Measurements from ENCODE around the gene YPEL1. TPM values are rescaled to one million over a fixed set of nuclear protein-coding genes. Genes with fewer than 3 reads are reported as not detected.

Gene YPEL1
- total RNA-seq, 4 donors from 2014 or later = 0.53 to 8.5 (median 3.0) TPM

DNA sequence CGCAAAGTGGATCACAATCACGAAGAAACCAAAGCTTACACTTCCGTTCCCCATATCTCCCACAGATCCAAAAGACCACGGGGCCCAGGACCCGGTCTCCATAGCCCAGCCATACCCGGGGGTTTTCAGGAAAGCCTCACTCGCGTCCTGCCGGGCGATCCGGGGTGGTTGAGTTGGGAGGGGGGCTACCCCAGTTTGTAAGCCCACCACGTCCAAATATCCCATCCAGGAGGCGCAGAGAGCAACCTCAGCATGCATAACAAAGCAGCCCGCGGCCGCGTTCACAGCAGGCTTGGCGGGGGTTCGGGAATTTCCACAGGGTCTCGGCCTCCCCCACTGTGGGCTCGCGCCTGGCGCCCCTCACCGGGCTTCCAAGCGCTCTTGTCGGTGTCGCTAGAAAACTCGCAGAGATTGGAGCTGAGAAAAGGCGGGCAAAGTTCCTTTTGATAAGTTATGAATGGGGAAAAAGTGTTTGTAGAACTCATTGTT lies 84.0 kb downstream of the YPEL1 start:
- H3K27me3 ChIP-seq = peaks cover 0 to 6% (median 0%) of the 10 kb centered on the region in 4 donors
- 0 to 12% methylated on average over 14 to 16 of the region's 29 CpGs for WGBS, 2 donors
- DNase-seq = no peak
- H3K27ac ChIP-seq = peak overlapping the region in 3 of 4 donors; percentile 21 to 51 (median 27)
- intact Hi-C loops (cut with DNase I) = no loop called here
- peaks cover 13 to 36% (median 16%) of the 10 kb centered on the region in 3 donors for H3K4me1 ChIP-seq
- H3K36me3 ChIP-seq = peaks cover 0 to 12% (median 0%) of the 10 kb centered on the region in 3 donors
- no peaks in the 10 kb centered on the region for H3K9me3 ChIP-seq
- H3K4me3 ChIP-seq = peak overlapping the region; percentile 39 to 87 (median 56)
- TF ChIP-seq, protein P1, sequence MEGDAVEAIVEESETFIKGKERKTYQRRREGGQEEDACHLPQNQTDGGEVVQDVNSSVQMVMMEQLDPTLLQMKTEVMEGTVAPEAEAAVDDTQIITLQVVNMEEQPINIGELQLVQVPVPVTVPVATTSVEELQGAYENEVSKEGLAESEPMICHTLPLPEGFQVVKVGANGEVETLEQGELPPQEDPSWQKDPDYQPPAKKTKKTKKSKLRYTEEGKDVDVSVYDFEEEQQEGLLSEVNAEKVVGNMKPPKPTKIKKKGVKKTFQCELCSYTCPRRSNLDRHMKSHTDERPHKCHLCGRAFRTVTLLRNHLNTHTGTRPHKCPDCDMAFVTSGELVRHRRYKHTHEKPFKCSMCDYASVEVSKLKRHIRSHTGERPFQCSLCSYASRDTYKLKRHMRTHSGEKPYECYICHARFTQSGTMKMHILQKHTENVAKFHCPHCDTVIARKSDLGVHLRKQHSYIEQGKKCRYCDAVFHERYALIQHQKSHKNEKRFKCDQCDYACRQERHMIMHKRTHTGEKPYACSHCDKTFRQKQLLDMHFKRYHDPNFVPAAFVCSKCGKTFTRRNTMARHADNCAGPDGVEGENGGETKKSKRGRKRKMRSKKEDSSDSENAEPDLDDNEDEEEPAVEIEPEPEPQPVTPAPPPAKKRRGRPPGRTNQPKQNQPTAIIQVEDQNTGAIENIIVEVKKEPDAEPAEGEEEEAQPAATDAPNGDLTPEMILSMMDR (IDR thresholded peaks at IDR 0.05) = no peak
- no peak for TF ChIP-seq POLR2A (IDR thresholded peaks at IDR 0.05)

DNA sequence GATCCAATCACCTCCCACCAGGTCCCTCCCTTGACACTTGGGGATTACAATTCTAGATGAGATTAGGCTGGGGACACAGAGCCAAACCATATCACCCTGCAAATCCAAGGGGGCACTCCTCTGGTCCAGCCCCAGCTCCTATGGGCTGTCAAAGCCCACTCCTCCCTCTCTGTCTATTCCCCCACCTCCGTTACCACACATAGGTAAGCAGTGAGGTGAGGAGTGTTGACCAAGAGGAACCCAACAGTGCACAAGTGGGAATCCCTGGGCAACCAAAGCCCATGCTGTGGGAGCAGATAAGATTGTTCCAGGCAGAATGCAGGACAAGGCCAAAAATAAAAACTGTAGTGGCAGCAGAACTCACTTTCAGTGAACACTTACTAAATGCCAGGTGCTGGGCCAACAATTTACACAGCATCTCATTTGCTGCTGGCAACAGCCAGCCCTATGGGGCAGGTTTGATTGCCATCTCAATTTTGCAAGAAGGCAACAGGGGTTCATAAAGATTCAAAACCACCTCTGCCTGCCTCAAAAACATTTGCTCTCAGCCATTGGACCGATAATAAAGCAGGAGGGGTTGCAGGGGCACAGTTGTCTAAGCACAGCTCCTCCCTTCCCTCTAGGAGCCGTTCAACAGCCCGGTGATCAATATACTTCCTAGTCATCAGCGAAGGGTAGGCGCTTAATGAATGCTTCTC lies 84.6 kb downstream of the YPEL1 start:
- peak overlapping the region; percentile 39 to 87 (median 56) for H3K4me3 ChIP-seq
- H3K27me3 ChIP-seq = peaks cover 0 to 5% (median 0%) of the 10 kb centered on the region in 4 donors
- WGBS, 2 donors = 20% methylated on average over 1 of the region's 6 CpGs; no CpG with 5 or more reads in 1 of the 2 donors
- intact Hi-C loops (cut with DNase I) = no loop called here
- H3K36me3 ChIP-seq = peaks cover 0 to 16% (median 0%) of the 10 kb centered on the region in 3 donors
- DNase-seq = no peak
- H3K4me1 ChIP-seq = peaks cover 13 to 35% (median 20%) of the 10 kb centered on the region in 3 donors
- H3K27ac ChIP-seq = peak overlapping the region in 1 of 4 donors; percentile 21
- H3K9me3 ChIP-seq = no peaks in the 10 kb centered on the region
- TF ChIP-seq, protein P1 (IDR thresholded peaks at IDR 0.05) = no peak
- peak in 1 of 4 donors; percentile 18 for TF ChIP-seq POLR2A (IDR thresholded peaks at IDR 0.05)

DNA sequence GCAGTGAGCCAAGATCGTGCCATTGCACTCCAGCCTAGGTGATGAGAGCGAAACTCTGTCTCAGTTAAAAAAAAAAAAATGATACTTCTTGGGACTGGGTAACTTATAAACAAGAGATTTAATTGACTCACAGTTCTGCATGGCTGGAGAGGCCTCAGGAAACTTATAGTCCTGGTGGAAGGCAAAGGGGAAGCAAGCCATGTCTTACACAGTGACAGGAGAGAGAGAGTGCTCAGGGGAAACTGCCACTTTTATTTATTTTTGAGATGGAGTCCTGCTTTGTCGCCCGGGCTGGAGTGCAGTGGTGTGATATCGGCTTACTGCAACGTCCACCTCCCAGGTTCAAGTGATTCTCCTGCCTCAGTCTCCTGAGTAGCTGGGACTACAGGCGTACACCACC lies 85.3 kb downstream of the YPEL1 start:
- H3K36me3 ChIP-seq = peaks cover 0 to 22% (median 0%) of the 10 kb centered on the region in 3 donors
- H3K4me3 ChIP-seq = no peak overlapping the region
- no peak for DNase-seq
- H3K4me1 ChIP-seq = peaks cover 13 to 34% (median 20%) of the 10 kb centered on the region in 3 donors
- peaks cover 0 to 5% (median 0%) of the 10 kb centered on the region in 4 donors for H3K27me3 ChIP-seq
- TF ChIP-seq, protein P1 (IDR thresholded peaks at IDR 0.05) = no peak
- TF ChIP-seq POLR2A (IDR thresholded peaks at IDR 0.05) = no peak
- 95 to 100% methylated on average over 7 of the region's 7 CpGs for WGBS, 2 donors
- H3K27ac ChIP-seq = no peak overlapping the region
- H3K9me3 ChIP-seq = no peaks in the 10 kb centered on the region
- intact Hi-C loops (cut with DNase I) = no loop called here

Small RNA genes lying within 50 kb of the gene (small RNA-seq; reads per million reads assigned to genes)
- gene MIR301B = 0.50 to 2.5 (median 1.5) reads per million in 4 donors
- 0 reads per million in 4 donors for gene RN7SL280P

Other genes starting within 250 kb of the YPEL1 start
- gene RIMBP3C, start 184.3 kb downstream of the YPEL1 start, total RNA-seq = not detected
- gene UBE2L3, start 168.1 kb downstream of the YPEL1 start, total RNA-seq = 10 to 100 TPM; 34.7 to 53.8 (median 44.7) TPM
- gene YDJC, start 105.8 kb downstream of the YPEL1 start, total RNA-seq = 10 to 100 TPM; 34.1 to 53.8 (median 39.6) TPM
- gene CCDC116, start 103.0 kb downstream of the YPEL1 start, total RNA-seq = 1 to 10 TPM in 1 of 4 donors, not detected in 3; 1.9 TPM
- gene SDF2L1, start 93.5 kb downstream of the YPEL1 start, total RNA-seq = 10 to 100 TPM; 19.6 to 29.7 (median 24.6) TPM
- gene PPIL2, start 69.8 kb downstream of the YPEL1 start, total RNA-seq = 10 to 100 TPM; 20.9 to 53.6 (median 49.7) TPM
- gene MAPK1, start 131.9 kb upstream of the YPEL1 start, total RNA-seq = 10 to 100 TPM; 36.0 to 57.6 (median 45.0) TPM
- 10 to 100 TPM; 22.2 to 39.7 (median 25.9) TPM for gene PPM1F, start 217.1 kb upstream of the YPEL1 start, total RNA-seq
- 10 to 100 TPM in 3 of 4 donors, 1 to 10 TPM in 1; 4.6 to 36.6 (median 23.4) TPM for gene TOP3B, start 247.0 kb upstream of the YPEL1 start, total RNA-seq

Measured in esophagus squamous epithelium (tissue), 5 donors.